NCI-H460 (cell line): Measurements from ENCODE around the gene CHST11. TPM values are rescaled to one million over a fixed set of nuclear protein-coding genes. Genes with fewer than 3 reads are reported as not detected.

ENCODE experiments used
- DNase-seq: peaks from one replicate; pipeline ENCODE4 v3.0.0-alpha.2; 2016; ENCODE audit warnings: low read depth; ENCODE audit errors: extremely low read depth
- total RNA-seq: library from RNA; depleted of rRNA; stranded (reverse); fragments of >200 nt; shearing (Covaris generic); gene quantifications from 2 replicates; pipeline ENCODE4 v1.2.3, GENCODE V29; 2014

CHST11 gene
- total RNA-seq, 1 experiment from 2014 or later: 2.9 TPM

GRCh38 chr12:104458694-104459367, 2.1 kb downstream of the CHST11 start:
- no peak for DNase-seq

- DNase-seq: no peak
Measured at GRCh38 chr12:104459368-104459909, 2.7 kb downstream of the CHST11 start.

GRCh38 chr12:104460041-104460719, 3.4 kb downstream of the CHST11 start:
- DNase-seq: no peak

GRCh38 chr12:104460973-104461698, 4.4 kb downstream of the CHST11 start:
- DNase-seq: no peak

GRCh38 chr12:104462325-104462724, 5.6 kb downstream of the CHST11 start:
- no peak for DNase-seq

- no peak for DNase-seq
Measured at GRCh38 chr12:104462931-104463339, 6.2 kb downstream of the CHST11 start.

- DNase-seq: no peak
Measured at GRCh38 chr12:104463368-104463767, 6.6 kb downstream of the CHST11 start.

- DNase-seq: no peak
Measured at GRCh38 chr12:104464899-104465298, 8.2 kb downstream of the CHST11 start.

GRCh38 chr12:104466709-104467345, 10.1 kb downstream of the CHST11 start:
- DNase-seq: no peak

- no peak for DNase-seq
Measured at GRCh38 chr12:104467346-104467837, 10.6 kb downstream of the CHST11 start.

GRCh38 chr12:104468371-104468770, 11.6 kb downstream of the CHST11 start:
- DNase-seq: no peak

GRCh38 chr12:104469066-104469465, 12.3 kb downstream of the CHST11 start:
- DNase-seq: no peak

GRCh38 chr12:104469523-104469922, 12.8 kb downstream of the CHST11 start:
- DNase-seq: no peak

- no peak for DNase-seq
Measured at GRCh38 chr12:104470521-104470920, 13.8 kb downstream of the CHST11 start.

GRCh38 chr12:104471336-104471735, 14.6 kb downstream of the CHST11 start:
- no peak for DNase-seq

GRCh38 chr12:104472748-104473147, 16.0 kb downstream of the CHST11 start:
- DNase-seq: no peak

GRCh38 chr12:104473374-104473983, 16.7 kb downstream of the CHST11 start:
- DNase-seq: no peak

- no peak for DNase-seq
Measured at GRCh38 chr12:104475271-104475670, 18.5 kb downstream of the CHST11 start.

GRCh38 chr12:104477510-104478390, 21.0 kb downstream of the CHST11 start:
- DNase-seq: no peak
